ENCODE measurements around the gene WDR33.

The WDR33 gene

DNA sequence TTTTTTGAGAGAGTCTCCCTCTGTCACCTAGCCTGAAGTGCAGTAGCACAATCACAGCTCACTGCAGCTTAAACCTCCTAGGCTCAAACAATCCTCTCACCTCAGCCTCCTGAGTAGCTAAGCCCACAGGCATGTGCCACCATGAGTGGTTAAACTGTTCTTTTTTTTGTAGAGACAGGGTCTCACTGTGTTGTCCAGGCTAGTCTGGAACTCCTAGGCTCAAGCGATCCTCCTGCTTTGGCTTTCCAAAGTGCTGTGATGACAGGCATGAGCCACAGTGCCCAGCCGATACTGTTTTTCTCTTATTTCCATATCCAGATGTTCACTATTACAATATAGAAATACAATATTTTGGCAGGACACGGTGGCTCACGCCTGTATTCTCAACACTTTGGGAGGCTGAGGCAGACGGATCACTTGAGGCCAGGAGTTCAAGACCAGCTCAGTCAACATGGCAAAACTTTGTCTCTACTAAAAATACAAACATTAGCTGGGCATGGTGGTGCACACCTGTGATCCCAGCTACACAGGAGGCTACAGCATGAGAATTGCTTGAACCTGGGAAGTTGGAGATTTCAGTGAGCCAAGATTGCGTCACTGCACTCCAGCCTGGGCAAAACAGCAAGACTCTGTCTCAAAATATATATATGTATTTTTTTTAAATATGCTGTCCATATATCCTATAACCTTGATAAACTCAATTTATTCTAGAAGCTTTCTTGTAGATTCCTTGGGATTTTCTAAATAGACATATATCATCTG lies 24.7 kb downstream of the WDR33 start:
- no peaks in the 10 kb centered on the region for H3K27me3 ChIP-seq (replicated peaks; ENCODE audit: control insufficient read depth, insufficient read depth, low read length)
- H3K36me3 ChIP-seq (ENCODE audit: control insufficient read depth, insufficient read depth, low read length), result no peaks in the 10 kb centered on the region; the same call in 1 of the 2 replicates
- no peak overlapping the region for H3K4me3 ChIP-seq (replicated peaks; ENCODE audit: low read depth, low read length)
- no peak for DNase-seq (ENCODE audit: extremely low read depth, insufficient read length)
- TF ChIP-seq, protein P1, sequence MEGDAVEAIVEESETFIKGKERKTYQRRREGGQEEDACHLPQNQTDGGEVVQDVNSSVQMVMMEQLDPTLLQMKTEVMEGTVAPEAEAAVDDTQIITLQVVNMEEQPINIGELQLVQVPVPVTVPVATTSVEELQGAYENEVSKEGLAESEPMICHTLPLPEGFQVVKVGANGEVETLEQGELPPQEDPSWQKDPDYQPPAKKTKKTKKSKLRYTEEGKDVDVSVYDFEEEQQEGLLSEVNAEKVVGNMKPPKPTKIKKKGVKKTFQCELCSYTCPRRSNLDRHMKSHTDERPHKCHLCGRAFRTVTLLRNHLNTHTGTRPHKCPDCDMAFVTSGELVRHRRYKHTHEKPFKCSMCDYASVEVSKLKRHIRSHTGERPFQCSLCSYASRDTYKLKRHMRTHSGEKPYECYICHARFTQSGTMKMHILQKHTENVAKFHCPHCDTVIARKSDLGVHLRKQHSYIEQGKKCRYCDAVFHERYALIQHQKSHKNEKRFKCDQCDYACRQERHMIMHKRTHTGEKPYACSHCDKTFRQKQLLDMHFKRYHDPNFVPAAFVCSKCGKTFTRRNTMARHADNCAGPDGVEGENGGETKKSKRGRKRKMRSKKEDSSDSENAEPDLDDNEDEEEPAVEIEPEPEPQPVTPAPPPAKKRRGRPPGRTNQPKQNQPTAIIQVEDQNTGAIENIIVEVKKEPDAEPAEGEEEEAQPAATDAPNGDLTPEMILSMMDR (IDR thresholded peaks at IDR 0.05; ENCODE audit: insufficient read depth, low read length, poor library complexity, severe bottlenecking), result no peak

DNA sequence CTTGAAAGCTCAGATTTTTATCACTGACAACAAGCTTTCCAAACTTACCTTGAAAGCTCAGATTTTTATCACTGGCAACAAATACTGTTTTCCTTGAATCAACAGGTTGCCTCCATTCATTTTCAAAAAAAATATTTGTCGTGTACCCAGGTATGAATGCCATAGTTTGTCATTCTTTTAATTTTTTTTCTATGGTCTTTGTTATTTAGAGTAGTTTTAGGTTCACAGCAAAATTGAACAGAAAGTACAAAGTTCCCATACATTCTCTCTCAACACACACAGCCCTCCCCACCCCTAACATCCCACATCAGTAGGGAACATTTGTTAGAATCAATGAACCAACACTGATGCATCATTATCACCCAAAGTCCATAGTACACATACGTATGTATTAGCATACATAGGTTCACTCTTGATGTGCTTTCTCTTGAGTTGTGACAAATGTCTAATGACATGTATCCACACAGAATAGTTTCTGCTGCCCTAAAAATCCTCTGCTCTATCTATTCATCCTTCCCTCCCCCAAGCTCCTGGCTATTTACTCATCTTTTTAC lies 25.9 kb downstream of the WDR33 start:
- Histone ChIP-seq H3K36me3 (ENCODE audit: control insufficient read depth, insufficient read depth, low read length) (no peaks in the 10 kb centered on the region; the same call in 1 of the 2 replicates), H3K27me3 (replicated peaks; ENCODE audit: control insufficient read depth, insufficient read depth, low read length) (no peaks in the 10 kb centered on the region), H3K4me3 (replicated peaks; ENCODE audit: low read depth, low read length) (no peak overlapping the region)
- TF ChIP-seq, protein P1 (IDR thresholded peaks at IDR 0.05; ENCODE audit: insufficient read depth, low read length, poor library complexity, severe bottlenecking), result no peak
- no peak for DNase-seq (ENCODE audit: extremely low read depth, insufficient read length)

DNA sequence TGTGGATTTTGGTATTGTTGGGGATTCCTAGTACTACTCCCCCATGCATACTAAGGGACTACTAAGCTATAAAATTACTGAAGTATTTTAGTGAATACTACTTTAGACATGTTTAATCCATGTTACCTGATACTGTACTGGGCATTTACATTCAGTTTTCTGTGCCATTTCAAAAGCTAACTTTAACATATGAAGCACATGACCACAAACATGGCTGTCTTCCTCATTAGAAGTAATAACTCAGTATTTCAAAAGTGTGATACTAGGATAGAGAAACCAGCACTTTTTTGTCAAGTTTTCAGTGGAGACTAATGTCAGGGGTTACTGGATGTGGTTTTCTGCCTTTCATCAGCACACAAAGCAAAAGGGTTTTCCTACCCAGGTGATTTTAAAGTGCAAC lies 27.9 kb downstream of the WDR33 start:
- no peak for DNase-seq (ENCODE audit: extremely low read depth, insufficient read length)
- H3K36me3 ChIP-seq (ENCODE audit: control insufficient read depth, insufficient read depth, low read length), result no peaks in the 10 kb centered on the region; the same call in 1 of the 2 replicates
- H3K4me3 ChIP-seq (replicated peaks; ENCODE audit: low read depth, low read length), result no peak overlapping the region
- no peaks in the 10 kb centered on the region for H3K27me3 ChIP-seq (replicated peaks; ENCODE audit: control insufficient read depth, insufficient read depth, low read length)
- TF ChIP-seq, protein P1 (IDR thresholded peaks at IDR 0.05; ENCODE audit: insufficient read depth, low read length, poor library complexity, severe bottlenecking), result no peak

DNA sequence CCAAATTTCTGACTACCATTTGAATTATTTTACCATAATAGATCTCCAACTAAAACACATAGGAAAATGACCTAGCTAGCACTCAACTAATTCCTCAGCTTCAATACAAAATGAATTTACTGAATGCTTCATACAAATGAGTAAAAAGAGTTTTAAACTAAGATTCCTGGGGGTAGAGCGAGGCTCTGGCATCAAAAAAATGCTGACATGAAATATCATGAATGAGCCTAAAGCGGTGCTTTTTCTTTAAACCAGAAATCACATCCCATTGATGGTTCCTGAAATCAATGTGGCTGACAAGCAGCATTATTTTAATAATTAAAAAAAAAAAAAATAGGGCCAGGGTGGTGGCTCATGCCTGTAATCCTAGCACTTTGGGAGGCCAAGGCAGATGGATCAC lies 32.1 kb downstream of the WDR33 start:
- DNase-seq (ENCODE audit: extremely low read depth, insufficient read length), result no peak
- Histone ChIP-seq H3K36me3 (ENCODE audit: control insufficient read depth, insufficient read depth, low read length) (no peaks in the 10 kb centered on the region), H3K4me3 (replicated peaks; ENCODE audit: low read depth, low read length) (no peak overlapping the region), H3K27me3 (replicated peaks; ENCODE audit: control insufficient read depth, insufficient read depth, low read length) (no peaks in the 10 kb centered on the region)
- TF ChIP-seq, protein P1 (IDR thresholded peaks at IDR 0.05; ENCODE audit: insufficient read depth, low read length, poor library complexity, severe bottlenecking), result no peak

DNA sequence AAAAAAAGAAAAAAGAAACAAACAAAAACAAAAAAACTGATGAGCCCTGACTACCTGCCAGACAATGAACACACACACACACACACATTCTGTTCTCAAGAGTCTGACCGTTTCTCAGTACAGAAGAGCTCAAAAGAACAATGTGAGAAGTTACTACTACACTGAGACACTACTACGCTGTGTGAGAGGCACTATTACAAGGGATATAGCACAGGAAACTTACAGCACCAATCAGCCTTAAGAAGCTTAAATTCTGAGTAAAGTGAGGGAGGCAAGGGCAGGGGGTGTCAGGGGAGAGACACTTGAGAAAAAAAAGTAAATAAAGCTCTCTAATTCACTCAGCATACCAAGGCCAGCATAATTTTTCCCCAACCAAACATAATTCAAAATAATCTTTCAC lies 32.5 kb downstream of the WDR33 start:
- no peaks in the 10 kb centered on the region for H3K27me3 ChIP-seq (replicated peaks; ENCODE audit: control insufficient read depth, insufficient read depth, low read length)
- no peak overlapping the region for H3K4me3 ChIP-seq (replicated peaks; ENCODE audit: low read depth, low read length)
- DNase-seq (ENCODE audit: extremely low read depth, insufficient read length), result no peak
- H3K36me3 ChIP-seq (ENCODE audit: control insufficient read depth, insufficient read depth, low read length), result no peaks in the 10 kb centered on the region
- TF ChIP-seq, protein P1 (IDR thresholded peaks at IDR 0.05; ENCODE audit: insufficient read depth, low read length, poor library complexity, severe bottlenecking), result no peak
